Upper lobe of left lung (tissue), 6 donors: ENCODE measurements around the gene HSPG2. TPM values are rescaled to one million over a fixed set of nuclear protein-coding genes. Genes with fewer than 3 reads are reported as not detected.
"Not testable (repeated sequence)": the region's sequence is repeated elsewhere in the genome, so short reads cannot be mapped to it uniquely, and the experiment has no call there.

Experiments
- ATAC-seq, 2 donors: fragments of 200-7000 bp; cut with Tn5 transposase; one replicate each; pipeline ENCODE4 v1.9.1; 2022; ENCODE audit warnings: mild to moderate bottlenecking in 2 of 2, moderate library complexity in 2 of 2; ENCODE audit not compliant: low FRiP score in 2 of 2
- DNase-seq, 2 donors: peaks; one replicate each; pipeline ENCODE4 v3.0.0-alpha.2; 2019 to 2020
- H3K27ac ChIP-seq, 4 donors: fragments of 200-600 bp; sonication (generic); one replicate each; pipeline ENCODE4 v1.5.1; 2016 to 2019
- H3K27me3 ChIP-seq, 4 donors: fragments of 200-600 bp; sonication (generic); one replicate each; pipeline ENCODE4 v1.5.1; 2017 to 2019
- H3K36me3 ChIP-seq, 4 donors: fragments of 200-600 bp; sonication (generic); one replicate each; pipeline ENCODE4 v1.5.1; 2016 to 2019
- H3K4me1 ChIP-seq, 4 donors: fragments of 200-600 bp; sonication (generic); one replicate each; pipeline ENCODE4 v1.5.1; 2018 to 2019
- H3K4me3 ChIP-seq, 4 donors: fragments of 200-600 bp; sonication (generic); one replicate each; pipeline ENCODE4 v1.5.1; 2017 to 2019; ENCODE audit warnings: mild to moderate bottlenecking in 2 of 4, moderate library complexity in 1 of 4
- H3K9me3 ChIP-seq, 4 donors: fragments of 200-600 bp; sonication (generic); one replicate each; pipeline ENCODE4 v1.5.1; 2018 to 2019
- CTCF ChIP-seq, 6 experiments: fragments of 450-650 bp in 4 of 6; fragments of 200-600 bp in 2 of 6; sonication (generic) in 2 of 6; IDR thresholded peaks; one replicate each; pipeline ENCODE4 v1.5.1; 2016 to 2019; ENCODE audit warnings: antibody characterized with exemption in 6 of 6
- EP300 ChIP-seq, 4 donors: sonication (generic); formaldehyde crosslinking; IDR thresholded peaks; one replicate each; pipeline ENCODE4 v1.5.1; 2017; ENCODE audit warnings: antibody characterized with exemption in 4 of 4, control low read depth in 2 of 4
- POLR2A ChIP-seq, 4 donors: fragments of 450-650 bp; IDR thresholded peaks; one replicate each; pipeline ENCODE4 v1.5.1; 2016 to 2017; ENCODE audit warnings: antibody characterized with exemption in 4 of 4, mild to moderate bottlenecking in 2 of 4
- POLR2AphosphoS5 ChIP-seq, 2 donors: sonication (generic); formaldehyde crosslinking; IDR thresholded peaks; one replicate each; pipeline ENCODE4 v1.5.1; 2017; ENCODE audit warnings: antibody characterized with exemption in 2 of 2
- WGBS, 2 donors: methylation state at CpG; one replicate each; pipeline ENCODE4 v1.1.5; 2017 to 2018; 5-methylcytosine and 5-hydroxymethylcytosine counted together
- total RNA-seq, 6 donors: library from RNA; depleted of rRNA in 4 of 6; stranded (reverse); fragments of >200 nt in 4 of 6; gene quantifications; one replicate each; pipeline versions ENCODE4 v1.1.0 to v1.2.1, GENCODE V29; 2016 to 2021
- donor health status: DM: no; HTN: no; CAD: no; lungs with moderate emphysema.
- donor health status: DM: no; HTN: yes; CAD: no; lungs with severe emphysema.

Gene HSPG2
- total RNA-seq, 6 donors from 2014 or later = 104 to 433 (median 227) TPM

GRCh38 chr1:21922090-21923013 lies 14.8 kb downstream of the HSPG2 start:
- Histone ChIP-seq H3K9me3 (no peaks in the 10 kb centered on the region), H3K27ac (peak overlapping the region in 3 of 4 donors; percentile 56 to 81 (median 69)), H3K27me3 (no peaks in the 10 kb centered on the region), H3K4me1 (peaks cover 35 to 51% (median 43%) of the 10 kb centered on the region in 4 donors), H3K4me3 (no peak overlapping the region), H3K36me3 (no peaks in the 10 kb centered on the region)
- ATAC-seq = no peak
- WGBS, 2 donors = 69 to 71% methylated on average over 11 to 12 of the region's 15 CpGs
- TF ChIP-seq CTCF (IDR thresholded peaks at IDR 0.05) = no peak
- TF ChIP-seq EP300 (IDR thresholded peaks at IDR 0.05) = no peak
- no peak for TF ChIP-seq POLR2AphosphoS5 (IDR thresholded peaks at IDR 0.05)
- TF ChIP-seq POLR2A (IDR thresholded peaks at IDR 0.05) = no peak
- DNase-seq = no peak

GRCh38 chr1:21921100-21921875 lies 15.8 kb downstream of the HSPG2 start:
- Histone ChIP-seq H3K4me3 (no peak overlapping the region), H3K27me3 (no peaks in the 10 kb centered on the region), H3K36me3 (no peaks in the 10 kb centered on the region), H3K4me1 (peaks cover 29 to 44% (median 41%) of the 10 kb centered on the region in 4 donors), H3K9me3 (no peaks in the 10 kb centered on the region), H3K27ac (peak overlapping the region; percentile 33 to 81 (median 64))
- no peak for TF ChIP-seq CTCF (IDR thresholded peaks at IDR 0.05)
- TF ChIP-seq EP300 (IDR thresholded peaks at IDR 0.05) = no peak
- TF ChIP-seq POLR2A (IDR thresholded peaks at IDR 0.05) = no peak
- TF ChIP-seq POLR2AphosphoS5 (IDR thresholded peaks at IDR 0.05) = no peak
- 83 to 88% methylated on average over 6 to 11 of the region's 11 CpGs for WGBS, 2 donors
- DNase-seq (no peak), ATAC-seq (no peak)

GRCh38 chr1:21919520-21919919 lies 17.6 kb downstream of the HSPG2 start:
- WGBS, 2 donors = 80 to 87% methylated on average over 7 of the region's 7 CpGs
- no peak for DNase-seq
- Histone ChIP-seq H3K4me3 (no peak overlapping the region), H3K4me1 (peaks cover 23 to 40% (median 37%) of the 10 kb centered on the region in 4 donors), H3K36me3 (no peaks in the 10 kb centered on the region), H3K27me3 (no peaks in the 10 kb centered on the region), H3K27ac (peak overlapping the region in 3 of 4 donors; percentile 59 to 81 (median 69)), H3K9me3 (no peaks in the 10 kb centered on the region)
- peak in 1 of 2 donors; percentile 74 for ATAC-seq
- no peak for TF ChIP-seq CTCF (IDR thresholded peaks at IDR 0.05)
- no peak for TF ChIP-seq POLR2A (IDR thresholded peaks at IDR 0.05)
- TF ChIP-seq EP300 (IDR thresholded peaks at IDR 0.05) = no peak
- TF ChIP-seq POLR2AphosphoS5 (IDR thresholded peaks at IDR 0.05) = no peak

- peaks cover 46 to 56% (median 54%) of the 10 kb centered on the region in 4 donors for H3K4me1 ChIP-seq
- 83 to 88% methylated on average over 6 of the region's 6 CpGs for WGBS, 2 donors
- not testable (repeated sequence) for H3K27me3 ChIP-seq, H3K27ac ChIP-seq, DNase-seq, H3K4me3 ChIP-seq, H3K36me3 ChIP-seq, ATAC-seq, H3K9me3 ChIP-seq
Measured at GRCh38 chr1:21917239-21917631, 19.9 kb downstream of the HSPG2 start.
